GM21717 (cell line): Measurements from ENCODE around the gene SHC3.
"Not testable (repeated sequence)": the region's sequence is repeated elsewhere in the genome, so short reads cannot be mapped to it uniquely, and the experiment has no call there.

Experiments
- ATAC-seq: cut with Tn5 transposase; IDR thresholded peaks from one replicate; pipeline ENCODE4 v1.9.1; 2021; ENCODE audit warnings: mild to moderate bottlenecking, moderate library complexity; ENCODE audit not compliant: unreplicated experiment

Gene SHC3

DNA sequence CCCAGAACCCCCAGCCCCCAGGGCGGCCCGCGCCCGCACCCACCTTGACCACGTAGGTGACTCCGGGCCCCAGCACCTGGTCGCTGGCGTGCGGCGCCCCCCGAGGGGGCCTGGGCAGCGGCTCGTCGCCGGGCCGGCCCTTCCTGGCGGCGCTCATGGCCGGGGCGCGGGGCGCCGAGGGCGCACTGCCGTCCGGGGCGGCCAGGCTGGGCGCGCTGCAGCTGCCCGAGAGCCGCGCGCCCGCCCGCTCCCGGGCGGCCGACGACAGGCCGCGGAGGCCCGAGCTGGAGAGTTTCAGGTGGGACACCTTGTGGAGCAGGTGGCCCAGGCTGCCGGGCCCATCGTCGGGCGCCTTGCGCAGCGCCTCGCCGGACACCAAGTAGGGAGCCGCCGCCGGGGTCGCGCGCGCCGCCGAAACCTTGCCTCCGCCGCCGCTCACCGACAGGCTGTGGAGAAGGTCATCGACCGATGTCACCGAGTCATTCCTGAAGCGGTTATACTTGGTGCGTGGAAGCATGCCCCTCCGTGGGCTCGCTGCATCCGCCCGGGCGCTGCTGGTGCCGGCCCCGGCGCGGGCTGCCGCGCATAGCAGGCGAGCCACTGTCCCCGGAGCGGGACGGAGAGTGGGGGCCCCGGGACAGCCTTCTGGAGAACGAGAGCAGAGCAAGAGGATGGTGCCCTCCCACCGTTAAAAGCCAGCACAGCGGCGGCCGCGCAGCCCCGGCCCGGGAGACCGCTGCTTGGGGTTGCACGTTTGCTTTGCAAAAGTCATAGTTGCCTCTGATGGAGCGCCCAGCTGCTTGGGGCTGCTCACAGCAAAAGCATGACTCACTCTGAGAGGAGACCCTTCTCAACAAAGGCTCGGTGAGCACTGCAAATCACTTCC is at the start of gene SHC3:
TSS of gene SHC3 (minus strand) at position 875 of the 886 bp plus-strand sequence. CDS start at position 517, 358 bp downstream.
- no peak for ATAC-seq

DNA sequence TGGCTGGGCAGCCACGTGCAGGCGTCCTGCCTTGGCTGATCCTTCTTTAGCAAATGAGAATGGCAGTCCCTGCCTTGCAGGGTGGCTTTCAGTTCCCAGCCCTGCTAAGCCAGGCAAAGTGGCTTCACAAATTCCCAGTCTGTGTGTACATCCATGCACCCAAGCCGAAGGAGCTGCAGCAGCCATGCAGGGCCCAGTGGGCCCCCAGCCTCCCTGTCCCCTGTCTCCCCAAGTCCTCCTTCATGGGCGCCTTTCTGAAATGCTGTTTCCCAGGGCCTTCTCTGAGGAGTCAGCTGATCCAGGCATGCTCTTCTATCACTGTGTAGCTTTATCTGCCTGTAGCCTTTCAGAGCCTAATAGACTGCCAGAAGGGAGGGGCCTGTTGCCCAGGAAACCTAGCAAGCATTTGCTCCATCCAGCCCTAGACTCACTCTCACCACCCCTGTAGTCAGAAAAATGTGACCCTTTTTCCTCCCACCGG is 47.4 kb upstream of the SHC3 start:
- no peak for ATAC-seq

GRCh38 chr9:89225587-89225986 is 47.0 kb upstream of the SHC3 start:
- no peak for ATAC-seq

DNA sequence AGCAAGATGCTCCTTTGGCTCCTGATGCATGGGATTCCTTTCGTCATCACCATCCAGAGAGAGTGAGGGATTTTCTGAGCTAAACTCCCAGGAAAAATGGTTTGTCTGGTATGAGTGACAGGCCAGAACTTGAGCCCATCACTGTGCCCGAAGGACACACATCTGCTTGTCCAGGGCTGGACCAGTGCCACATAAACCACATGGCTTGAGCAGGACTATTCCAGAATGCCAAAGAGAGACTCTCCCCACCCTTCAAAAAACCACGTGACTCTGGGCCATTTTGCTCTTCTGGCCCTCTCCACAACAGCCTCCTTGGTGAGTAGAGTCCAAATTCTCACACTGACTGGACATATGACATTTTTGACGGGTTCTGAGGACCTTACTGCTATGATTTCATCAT is 46.4 kb upstream of the SHC3 start:
- no peak for ATAC-seq

DNA sequence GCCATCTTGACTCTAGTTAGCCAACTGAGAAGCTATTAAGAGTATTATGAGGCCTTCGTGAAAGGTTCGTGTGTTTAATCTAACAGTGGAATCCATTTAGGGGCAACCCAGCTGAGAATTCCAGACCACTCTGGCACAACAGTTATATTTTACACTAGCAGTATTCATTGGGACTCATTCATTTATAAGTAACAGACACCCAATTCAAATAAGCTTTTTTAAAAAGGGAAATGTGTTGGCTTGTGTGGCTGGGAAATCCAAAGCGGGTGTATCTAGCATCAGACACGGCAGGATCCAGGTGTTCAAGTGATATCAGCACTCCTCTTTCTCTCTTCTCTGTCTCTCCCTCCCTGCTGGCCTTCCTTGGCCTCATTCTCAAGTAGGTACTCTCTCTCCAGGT is 46.0 kb upstream of the SHC3 start:
- no peak for ATAC-seq

DNA sequence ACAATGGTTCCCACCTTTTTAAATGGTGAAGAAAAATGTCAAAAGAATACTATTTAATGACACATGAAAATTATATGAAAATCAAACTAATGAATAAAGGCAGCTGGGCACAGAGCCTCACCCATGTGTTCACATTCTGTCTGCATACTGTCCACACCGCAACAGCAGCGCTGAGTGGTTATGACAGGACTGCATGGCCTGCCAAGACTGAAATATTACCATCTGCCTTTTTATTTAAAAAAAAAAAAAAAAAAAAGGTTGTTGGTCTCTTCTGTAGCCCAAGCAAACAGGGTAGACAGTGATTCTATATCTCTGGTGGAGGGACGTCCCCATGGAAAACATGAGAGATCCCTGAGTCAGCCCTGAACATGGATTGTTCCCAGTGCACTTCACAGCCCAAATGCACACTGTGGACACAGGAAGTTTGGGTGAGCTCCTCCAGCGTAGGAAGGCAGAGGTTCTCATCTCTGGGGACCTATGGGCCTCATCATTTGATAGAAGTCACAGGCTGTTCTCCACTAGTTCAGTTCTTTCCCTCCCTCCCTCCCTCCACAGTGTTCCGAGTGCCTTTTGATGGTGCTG is 44.9 kb upstream of the SHC3 start:
- no peak for ATAC-seq

GRCh38 chr9:89219637-89220036 is 41.0 kb upstream of the SHC3 start:
- ATAC-seq = no peak

DNA sequence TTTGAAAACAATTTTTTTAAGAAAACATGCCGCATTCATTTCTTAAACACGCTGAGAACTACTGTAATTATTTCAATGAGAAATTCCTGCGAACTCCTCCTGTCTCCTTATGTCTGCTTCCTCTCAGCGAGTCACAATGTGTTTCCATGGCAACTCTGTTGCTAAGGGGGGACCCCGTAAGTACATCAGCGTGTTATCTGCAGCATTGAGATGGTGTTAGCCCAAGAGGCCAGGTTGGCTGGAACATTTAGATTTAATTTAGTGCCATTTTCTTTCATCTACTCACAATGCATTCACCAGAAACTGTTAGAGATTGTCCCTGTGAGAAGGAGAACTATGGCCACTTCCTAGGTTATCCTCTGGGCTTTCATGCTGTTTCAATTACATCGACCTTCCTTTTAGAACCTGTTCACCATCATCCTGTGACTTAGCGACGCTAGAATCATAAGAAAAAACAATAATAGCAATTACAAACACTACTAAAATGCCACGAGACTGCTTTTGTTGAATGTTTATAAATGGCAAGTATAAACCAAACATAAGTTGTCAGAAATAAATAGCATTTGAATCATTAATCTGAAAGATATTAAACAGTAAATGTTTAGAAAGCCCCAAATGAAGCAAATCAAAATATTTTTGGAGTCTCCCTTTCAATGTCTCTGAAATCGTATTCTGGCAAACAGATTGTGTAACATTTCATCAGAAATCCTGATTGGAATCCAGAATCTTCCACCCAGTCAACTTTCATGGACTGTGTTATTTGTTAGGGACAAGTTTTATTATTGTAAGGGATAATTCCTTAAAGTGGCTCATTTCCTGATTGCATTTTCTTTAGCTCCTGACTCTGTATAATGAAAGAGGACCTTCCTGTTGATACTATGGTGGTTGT is 39.7 kb upstream of the SHC3 start:
- no peak for ATAC-seq

DNA sequence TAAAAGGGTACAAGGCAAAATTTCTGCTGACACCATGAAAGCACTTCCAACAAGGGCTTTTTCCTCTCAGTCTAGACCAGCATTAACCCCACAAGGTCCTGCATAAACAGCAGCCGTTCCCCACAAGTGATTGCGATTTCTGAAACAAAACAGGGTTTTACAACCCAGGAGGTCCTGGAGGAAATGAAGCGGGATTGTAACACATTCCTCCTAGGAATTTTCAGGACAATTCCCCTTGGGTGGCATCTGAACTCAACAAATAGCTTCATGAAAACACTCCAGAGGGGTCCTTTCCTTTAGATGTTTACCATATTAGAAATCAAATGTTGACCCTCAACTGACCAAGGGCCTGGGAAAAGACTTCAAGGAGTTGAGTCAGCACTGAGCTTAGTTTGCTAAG is 36.7 kb upstream of the SHC3 start:
- ATAC-seq = no peak

DNA sequence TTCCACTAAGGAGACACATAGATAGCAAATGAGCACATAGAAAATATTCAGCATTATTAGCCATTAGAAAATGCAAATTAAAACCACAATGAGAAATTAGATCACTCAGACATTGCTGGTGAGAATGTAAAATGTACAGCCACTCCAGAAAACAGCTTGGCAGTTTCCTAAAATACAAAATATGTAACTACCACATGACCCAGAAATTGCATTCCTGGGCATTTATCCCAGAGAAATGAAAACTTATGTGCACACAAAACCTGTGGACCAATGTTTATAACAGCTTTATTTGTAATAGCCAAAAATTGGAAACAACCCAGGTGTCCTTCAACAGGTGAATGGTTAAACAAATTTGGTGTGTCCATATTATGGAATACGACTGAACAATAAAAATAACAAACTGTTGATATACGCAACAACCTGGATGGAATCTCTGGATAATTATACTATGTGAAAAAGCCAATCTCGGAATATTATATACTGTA is 34.8 kb upstream of the SHC3 start:
- no peak for ATAC-seq

GRCh38 chr9:89212171-89212570 is 33.6 kb upstream of the SHC3 start:
- no peak for ATAC-seq

DNA sequence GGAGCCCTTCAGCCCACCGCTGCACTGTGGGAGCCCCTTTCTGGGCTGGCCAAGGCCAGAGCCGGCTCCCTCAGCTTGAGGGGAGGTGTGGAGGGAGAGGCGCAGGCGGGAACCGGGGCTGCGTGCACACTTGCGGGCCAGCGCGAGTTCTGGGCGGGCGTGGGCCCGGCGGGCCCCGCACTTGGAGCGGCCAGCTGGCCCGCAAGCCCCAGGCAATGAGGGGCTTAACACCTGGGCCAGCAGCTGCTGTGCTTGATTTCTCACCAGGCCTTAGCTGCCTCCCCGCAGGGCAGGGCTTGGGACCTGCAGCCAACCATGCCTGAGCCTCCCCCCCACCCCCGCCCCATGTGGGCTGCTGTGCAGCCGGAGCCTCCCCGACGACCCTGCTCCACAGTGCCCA is 30.7 kb upstream of the SHC3 start:
- ATAC-seq = not testable (repeated sequence)

DNA sequence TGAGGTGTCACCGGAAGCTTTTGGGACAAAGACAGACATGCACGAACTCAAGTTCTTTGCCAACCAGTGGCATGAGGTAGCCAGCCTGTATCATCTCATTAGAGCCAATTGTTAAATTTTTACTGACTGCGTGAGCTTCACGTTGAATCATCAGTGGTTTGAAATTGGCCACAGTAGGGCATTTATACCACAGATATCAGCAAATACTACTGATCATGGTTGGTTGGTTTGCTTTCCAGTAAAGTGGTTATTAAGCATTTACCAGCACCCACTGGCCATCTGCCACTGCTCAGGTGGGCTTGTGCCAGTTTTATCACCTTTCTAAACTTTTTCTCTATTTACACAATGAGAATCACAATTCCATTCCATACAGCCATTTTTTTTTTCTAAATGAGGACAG is 28.4 kb upstream of the SHC3 start:
- ATAC-seq = no peak

- ATAC-seq = no peak
Measured at GRCh38 chr9:89204801-89205200, 26.2 kb upstream of the SHC3 start.

- no peak for ATAC-seq
Measured at GRCh38 chr9:89195131-89195797, 16.6 kb upstream of the SHC3 start.

- no peak for ATAC-seq
Measured at GRCh38 chr9:89194421-89195130, 16.0 kb upstream of the SHC3 start.

DNA sequence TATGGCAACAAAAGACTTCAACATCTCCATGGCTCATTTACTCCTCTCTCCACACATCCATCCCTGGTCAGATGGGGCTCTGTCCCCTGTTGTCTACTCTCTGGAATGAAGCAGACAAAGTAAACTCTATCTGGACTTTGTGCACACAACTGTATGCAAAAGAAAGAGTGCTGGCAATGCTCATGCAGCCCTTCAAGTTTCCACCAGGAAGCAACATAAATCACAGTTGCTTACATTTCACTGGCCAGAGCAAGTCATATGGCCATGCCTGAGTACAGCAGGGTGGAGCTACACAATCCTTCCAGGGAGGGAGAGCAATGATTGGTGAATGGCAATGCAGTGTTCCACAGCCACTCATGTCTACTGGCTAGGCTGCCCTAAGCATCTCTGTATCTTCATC is 12.4 kb upstream of the SHC3 start:
- ATAC-seq = no peak

DNA sequence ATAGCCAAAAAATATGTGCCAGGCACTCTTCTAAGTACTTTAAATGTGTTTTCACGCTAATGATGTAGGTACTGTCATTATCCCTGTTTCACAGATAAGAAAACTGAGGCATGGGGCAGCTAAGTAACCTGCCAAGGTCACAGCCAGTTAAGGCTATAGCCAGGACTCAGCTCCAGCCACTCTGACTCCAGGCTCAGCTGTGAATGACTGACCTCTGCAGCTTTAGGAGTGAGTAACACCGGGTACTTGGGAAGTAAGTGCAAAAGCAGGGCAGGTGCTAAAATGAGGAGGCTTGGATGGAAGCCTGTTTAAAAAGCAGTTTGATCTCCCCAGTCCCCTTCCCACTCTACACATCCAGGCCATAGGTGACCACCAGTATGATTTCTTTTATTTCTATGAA is 10.6 kb upstream of the SHC3 start:
- ATAC-seq = no peak

GRCh38 chr9:89187950-89188349 is 9.3 kb upstream of the SHC3 start:
- ATAC-seq = no peak

DNA sequence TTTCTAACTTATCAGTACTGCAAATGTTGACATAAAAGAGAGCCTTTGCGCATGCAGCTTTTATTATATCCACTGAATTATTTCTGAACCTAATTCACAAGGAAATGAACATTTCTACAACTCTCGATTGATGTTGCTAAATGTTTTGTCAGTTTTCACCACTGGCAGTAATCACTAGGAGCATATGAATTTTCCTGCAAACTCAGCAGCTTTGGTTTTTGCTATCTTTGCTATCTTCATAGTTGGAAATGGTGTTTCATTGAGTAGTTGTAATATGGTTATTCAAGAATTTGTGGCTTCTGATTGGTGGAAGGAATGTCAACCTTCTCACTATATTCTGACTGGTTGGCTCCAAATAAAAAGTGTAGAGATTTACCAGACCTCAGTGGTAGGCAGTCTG is 8.9 kb upstream of the SHC3 start:
- no peak for ATAC-seq
